Right hindlimb (tissue), 1 donor: ENCODE data around the gene WLS.
A peak's percentile ranks its signal among the peaks of the same experiment; 100 is the strongest.
"Not testable (repeated sequence)": the region's sequence is repeated elsewhere in the genome, so short reads cannot be mapped to it uniquely, and the experiment has no call there.

ENCODE experiments used
- DNase-seq: peaks from one replicate; pipeline ENCODE4 v3.0.0-alpha.2; 2018

Gene WLS

DNA sequence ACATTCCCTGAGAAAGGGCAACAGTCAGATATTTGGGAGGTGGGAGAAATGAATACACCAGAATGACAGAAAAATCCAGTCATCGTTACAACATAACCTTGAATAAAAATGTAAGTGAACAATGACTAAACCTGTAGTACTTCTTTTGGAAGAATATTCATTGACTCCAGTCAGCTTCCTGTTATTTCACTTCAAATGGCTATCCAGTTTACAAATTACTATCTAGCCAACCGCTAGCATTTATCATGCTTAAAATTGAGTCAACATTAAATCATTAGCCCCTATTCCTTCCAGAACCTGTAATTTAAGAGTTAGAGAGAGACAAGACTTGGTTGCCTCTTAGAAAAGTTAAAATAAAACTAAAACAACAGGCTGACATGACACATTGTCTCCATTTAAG is 33.6 kb downstream of the WLS start:
- DNase-seq, result no peak

DNA sequence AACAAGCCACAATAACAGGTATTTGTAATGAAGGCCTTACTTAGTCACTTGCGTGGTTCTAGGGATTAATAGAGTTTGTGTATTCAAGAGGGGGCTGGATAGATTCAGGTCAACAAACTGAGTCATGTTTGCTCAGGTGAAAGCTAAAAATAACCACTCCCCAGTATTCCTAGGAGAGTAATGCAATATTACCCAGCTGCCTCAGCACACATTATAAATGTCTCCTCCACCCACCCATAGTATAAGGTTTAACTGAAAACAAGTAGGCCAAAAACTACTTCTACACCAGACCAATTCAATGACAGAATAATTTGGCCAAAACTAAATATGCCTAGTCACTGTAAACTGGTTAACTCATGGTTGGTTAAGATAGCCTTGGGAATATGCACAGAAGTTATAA is 34.4 kb downstream of the WLS start:
- DNase-seq, result no peak

DNA sequence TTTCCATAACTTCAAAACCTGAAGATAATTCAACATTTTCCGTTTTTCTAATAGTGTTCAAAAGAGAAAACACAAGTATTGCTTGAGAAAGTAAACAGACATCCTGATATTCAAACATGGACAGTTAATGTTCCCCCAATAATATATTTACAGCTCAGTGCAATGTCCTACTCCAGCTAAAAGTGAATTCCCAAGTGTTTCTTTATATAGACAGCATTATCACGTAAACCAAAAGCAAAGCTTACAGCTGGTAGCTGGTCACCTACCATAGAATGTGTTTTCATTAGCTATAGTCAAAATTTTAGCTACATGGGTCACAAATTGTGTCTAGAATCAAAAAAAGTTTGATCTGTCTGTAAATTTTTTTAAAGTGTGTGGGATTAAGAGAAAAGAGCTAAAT is 34.9 kb downstream of the WLS start:
- DNase-seq, result no peak

DNA sequence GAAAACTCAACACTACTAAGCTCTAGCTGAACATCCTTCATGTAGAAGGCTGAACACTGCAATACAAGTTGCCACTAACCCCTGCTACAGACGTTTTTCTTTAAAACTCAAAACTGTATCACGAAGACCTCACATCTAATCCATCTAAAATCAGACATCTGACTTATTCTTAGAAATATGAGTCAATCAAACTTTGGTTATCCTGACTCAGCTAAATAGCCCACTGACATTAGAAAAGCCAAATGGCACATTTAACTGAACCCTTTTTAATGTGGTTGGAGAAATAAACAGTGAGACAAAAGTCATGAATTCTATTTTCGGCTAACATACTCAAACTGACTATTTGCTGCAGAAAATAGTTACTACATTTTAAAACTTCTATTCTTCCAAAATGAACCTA is 35.6 kb downstream of the WLS start:
- no peak for DNase-seq

DNA sequence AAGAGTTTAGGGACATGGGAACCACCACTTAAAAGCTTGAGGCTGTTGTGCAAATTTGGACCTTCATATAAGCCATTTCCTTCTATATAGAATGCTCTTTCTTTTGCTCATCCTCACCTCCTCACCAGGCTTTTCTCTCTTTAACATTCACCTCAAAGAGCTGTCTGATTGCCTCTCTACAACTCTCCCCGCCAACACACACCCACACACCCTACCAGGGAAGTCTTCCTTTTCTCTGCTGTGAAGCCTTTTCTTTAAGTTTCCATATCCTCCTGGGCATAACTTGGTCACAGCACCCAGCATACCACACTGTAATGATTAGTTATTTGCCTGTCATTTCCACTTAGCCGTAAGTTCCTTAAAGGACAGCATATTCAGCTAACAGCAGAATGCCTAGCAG is 40.6 kb downstream of the WLS start:
- no peak for DNase-seq

DNA sequence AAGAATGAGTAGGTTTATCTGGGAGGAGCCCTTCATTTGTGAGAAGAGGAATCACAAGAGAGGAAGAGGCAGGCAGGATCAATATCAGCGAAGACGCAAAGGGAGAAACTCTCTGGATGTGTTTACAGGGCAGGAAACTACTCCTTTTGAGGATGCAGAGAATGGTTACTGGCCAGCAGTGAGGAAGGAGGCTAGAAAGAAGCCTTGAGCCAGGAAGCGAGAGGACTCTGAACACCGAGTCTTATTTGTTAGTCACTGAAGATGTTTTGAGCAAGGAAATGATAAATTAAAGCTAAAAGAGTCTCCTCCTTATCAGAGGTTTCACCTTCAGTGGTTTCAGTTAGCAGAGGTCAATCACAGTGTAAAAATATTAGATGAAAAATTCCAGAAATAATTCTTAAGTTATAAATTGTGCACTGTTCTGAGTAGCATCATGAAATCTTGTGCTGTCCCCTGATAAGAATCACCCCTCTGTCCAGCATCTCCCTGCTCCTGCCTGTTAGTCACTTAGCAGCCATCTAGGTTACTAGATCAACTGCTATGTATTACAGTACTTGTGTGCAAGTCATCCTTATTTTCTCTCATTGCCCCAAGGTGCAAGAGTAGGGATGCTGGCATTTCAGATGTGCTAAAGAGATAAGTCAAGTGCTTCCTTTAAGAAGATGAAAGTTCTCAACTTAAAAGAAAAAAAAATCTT is 43.5 kb downstream of the WLS start:
- no peak for DNase-seq

DNA sequence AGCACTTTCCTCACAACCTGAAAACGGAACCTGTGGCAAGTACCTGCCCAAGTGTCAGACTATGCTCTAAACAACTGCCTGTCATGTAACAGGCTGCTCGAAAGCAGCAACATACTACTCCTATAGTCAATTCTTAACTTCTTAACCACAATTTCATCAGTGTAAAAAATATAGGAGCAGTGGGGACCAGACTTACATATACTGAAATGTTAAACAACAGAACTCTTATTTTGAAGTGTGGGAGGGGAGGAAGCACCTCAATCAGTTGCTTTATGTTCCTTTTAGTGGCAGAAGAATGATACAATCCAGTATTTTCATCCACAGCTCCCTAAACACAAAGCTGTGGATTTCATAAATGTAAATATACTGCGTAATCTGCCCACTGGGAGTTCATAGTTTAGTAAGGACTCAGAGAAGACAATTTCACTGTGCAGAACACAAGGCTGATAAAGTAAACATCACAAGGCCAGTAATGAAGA is 44.2 kb downstream of the WLS start:
- DNase-seq, result no peak

DNA sequence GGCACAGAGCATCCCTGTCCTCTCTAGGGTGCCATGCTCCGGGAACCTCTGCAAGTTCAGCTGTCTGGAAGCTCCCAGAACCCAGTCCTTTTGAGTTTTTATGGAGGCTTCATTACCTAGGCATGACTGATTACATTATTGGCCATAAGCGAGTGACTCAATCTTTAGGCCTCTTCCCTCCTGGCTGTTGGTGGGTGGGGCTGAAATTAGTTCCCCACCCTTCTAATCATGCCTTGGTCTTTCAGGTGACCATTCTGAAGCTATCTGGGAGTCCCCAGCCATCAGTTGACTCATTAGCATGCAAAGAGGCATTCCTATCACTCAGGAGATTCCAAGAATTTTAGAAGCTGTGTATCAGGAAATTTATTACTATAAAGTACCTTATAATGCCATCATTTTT is 46.6 kb downstream of the WLS start:
- DNase-seq, result no peak

DNA sequence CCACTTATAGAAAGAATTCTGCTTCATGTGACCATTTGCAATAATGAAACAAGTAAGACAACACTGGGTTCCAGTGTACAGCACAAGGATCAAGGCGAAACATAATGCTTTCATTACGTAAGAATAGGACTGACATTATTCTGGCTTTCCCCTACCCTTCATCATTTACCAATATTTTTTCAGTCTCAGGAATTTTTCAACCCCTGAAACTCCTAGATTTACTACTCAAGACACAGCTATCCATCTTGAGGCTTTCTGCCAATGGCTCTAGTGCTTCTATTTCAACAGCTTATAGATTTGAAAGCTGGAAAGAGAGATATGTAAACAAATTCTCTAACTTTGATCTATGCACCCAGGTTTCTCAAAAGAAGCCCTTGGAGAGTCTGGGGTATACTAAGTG is 48.4 kb downstream of the WLS start:
- no peak for DNase-seq

DNA sequence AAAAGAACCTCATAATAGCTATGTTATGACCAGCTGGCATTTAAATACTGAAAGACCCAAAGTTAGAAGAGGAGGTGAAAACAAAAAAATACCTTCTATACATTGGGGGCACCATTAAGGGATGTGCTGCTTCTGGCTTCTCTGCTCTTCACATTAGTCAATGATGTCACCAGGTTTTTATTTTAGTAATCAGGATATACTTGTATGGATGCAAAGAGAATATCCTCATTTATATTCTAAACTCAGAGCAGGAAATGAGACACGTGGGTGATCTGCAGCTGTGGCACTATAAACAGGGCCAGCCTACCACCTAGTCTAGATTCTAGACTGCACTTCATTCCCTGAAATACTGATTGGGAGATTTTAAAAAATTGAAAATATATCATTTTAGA is 51.2 kb downstream of the WLS start:
- DNase-seq, result no peak

DNA sequence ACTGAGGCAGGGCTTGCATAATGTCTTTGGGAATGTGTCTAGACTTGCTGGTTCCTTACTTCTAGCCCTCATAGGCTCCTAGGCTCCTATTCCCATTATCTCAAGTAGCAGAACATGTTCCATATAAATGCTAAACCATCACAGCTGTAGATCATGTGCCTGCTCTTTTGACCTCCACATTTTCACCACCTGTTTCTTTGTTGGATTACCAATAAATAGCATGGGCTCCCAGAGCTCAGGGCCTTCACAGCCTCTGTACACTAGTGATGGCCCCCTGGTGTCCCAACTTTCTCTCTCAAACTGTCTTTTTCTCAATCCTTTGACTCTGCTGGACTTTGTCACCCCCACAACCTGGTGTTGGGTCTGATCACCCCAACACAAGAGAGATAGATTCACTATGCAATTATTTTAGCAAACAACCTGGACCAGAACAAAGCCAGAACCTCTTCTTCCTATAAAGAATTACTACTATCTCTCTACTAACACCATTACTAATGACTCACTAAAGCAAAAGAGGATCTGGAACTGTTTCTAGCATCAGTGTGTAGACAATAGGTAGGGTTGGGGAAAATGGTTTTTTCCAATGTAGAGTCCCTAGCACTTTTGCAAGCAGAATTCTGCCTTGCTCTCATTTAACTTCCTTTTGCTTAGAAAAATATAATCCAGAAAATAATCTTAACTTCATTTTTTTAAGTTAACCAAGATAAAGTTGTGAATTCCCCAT is 51.7 kb downstream of the WLS start:
- DNase-seq, result no peak

DNA sequence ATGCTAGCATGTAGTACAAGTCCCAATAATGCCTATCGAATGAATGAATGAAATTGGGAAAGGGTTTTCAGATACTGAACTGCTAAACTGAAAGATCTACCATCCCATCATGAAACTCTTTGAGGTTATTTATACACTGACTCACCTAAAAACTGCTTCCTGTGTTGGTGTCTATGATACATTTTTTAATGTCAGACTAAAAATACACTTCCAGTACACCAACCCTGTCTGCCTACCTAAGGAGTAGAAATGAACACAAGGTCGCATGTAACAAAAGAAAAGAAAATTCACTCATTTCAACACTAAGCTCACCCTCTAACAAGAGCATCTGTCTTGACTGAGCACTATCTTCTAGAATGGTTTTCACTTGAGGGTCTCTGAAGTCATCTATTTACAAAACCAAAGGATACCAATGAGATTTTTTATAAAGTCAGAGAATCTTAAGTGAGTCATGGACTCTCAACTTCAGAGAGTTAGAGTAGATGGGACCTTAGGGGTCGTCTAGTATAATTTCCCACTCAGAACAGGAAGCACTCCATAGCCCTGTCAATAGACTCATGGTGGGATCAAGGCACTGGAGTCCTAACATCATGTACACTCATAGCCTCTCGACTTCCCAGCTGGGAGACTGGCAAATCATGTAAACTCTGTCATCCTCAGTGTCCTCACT is 53.4 kb downstream of the WLS start:
- DNase-seq, result no peak

DNA sequence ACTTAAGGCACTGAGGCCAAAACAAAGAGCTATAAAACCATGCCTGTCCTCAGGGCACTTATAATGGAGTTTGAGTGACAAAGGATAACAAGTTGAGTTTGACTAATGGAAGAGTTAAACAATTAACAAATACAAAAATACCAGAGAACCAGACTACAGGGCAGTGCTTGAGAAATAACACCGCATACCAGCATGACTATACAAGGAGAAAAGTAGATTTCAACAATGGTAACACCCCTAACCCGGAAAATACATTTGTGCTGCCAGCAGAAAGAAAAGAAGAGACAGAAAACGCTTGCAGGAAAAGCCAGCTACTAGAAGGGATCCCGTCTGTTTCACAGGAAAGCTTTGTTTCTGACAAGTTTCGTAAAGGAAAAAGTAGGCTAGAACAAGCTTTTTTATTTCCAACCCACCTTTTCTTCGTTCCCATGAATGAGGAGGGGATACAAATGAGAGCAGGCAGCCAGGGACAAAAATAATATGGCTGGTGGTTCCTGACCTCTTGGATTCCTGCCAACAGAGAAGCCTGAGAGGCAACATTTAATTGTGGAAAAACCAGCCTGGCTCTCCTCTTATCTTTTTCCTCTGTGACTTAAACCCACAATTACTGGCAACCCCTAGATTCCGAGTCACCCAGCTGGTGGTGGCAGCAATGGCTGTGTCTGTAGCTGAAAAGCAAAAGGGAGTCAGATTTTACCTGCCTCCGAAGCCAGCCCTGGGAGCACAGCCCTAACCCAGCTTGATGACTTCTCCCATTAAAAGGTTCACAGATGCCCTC is 56.5 kb downstream of the WLS start:
- peak; percentile 30 for DNase-seq

DNA sequence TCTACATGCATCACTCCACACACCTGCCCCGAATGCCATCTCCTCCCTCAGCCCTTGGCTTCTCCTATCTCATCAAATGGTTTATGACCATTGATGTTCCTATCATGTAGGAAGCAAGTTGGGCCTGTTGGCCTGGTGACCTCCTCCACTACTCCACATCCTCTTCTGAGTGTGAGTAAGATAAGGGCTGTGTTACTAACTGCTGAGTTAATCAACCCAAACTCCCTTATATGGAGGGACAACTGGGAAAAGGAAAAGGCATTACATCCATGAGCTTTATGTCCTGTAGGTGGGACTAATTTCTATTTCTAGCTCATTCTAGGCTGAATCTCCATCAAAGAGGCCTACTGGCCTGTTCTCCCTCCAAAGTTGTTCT is 57.6 kb downstream of the WLS start:
- no peak for DNase-seq

DNA sequence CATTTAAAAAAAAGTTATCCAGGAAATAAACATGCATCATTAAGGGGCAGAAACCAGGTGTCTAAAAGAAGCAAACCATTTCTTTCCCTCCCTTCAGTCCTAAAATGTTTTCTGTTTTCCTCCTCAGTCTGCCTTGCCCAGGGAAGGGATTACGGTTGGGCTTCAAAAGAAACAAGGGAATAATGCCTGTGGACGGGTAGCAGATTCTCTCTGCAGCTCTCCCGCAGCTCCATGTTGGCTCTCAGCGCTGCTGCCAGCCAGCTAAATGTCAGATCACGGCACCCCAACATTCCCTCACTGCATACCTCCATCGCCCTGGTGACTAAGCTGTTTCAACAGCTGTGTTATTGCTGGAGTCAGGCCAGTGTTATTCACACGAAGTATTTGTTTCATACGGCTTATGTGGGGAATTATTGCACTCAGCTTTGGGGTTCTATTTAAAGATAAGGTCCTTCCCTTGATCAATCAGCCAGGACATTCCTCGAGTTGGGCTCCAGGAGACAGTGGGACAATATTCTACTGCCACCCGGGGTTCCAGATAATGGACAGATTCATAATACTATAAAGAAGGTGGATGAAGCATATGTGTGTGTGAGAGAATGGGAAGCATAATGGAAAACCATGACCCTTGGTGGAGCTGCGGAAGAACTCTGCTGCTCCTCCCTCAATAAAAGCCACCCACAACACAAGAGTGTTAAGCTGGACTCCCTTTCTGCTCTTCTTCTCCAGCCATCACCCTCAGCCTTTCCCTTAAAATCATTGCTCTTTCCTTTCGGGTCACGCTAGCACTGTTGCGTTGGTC is 58.2 kb downstream of the WLS start:
- DNase-seq, result peak; percentile 81

DNA sequence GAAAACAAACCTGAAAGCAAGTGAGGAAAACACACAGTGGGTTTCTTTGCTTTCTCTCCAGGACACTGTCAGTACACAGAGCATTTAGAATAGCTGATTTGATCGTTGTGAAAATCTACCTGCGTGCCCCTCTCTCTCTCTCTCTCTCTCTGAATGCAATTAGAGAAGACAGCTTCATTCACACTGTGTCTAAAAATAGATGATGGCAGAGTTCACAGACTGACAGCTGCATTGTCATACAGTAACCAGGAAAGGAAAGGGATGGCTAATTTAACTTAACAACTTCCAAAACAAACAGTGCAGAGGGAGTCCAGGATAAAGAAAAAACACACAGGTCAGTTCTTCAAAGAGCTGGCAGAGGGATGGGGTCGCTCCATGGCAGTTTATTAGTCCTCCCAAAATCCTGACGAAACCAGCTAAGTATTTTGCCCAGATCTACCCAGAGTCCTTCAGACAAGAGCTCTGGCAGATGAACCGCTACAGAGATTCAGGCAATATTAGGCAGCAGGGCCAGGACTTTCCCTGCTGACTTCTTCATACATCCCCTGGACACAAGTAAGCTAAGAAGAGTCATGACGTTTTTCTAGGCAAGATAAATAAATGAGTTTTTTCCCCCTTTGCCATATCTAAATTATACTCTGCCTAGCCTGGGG is 58.9 kb downstream of the WLS start:
- peak; percentile 26 for DNase-seq

DNA sequence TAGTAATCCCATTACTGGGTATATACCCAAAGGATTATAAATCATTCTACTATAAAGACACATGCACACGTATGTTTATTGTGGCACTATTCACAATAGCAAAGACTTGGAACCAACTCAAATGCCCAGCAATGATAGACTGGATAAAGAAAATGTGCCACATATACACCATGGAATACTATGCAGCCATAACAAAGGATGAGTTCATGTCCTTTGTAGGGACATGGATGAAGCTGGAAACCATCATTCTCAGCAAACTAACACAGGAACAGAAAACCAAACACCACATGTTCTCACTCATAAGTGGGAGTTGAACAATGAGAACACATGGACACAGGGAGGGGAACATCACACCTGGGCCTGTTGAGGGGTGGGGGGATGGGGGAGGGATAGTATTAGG is 60.5 kb downstream of the WLS start:
- not testable (repeated sequence) for DNase-seq

DNA sequence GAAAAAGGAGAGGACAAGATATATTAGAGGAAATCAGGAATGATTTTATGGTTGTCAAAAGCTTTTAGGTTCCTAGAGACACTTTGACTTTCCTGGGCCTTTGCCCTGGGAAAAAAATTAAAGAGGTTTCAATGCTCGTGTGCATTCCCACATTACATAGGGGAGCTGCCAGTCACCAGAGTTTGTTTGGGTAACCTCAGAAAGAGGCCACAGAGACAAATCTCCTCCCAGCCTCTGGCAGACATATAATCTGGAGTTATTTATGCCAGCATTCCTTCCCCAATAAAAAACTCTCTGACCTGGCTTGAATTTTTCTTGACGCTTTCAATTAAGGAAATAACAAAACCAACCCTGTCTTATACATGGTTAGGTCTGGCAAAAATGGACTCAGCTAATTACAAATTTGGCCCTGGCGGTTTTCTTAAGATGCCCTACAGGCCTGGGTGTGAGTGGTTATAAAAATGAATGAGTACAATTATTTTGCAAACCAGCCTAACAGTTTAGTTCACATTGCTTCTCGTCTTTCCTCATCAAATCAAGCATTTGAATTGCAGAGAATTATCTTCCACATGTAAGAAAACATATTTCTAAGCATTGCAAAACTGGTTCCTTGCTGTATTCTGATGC is 63.7 kb downstream of the WLS start:
- DNase-seq, result no peak

DNA sequence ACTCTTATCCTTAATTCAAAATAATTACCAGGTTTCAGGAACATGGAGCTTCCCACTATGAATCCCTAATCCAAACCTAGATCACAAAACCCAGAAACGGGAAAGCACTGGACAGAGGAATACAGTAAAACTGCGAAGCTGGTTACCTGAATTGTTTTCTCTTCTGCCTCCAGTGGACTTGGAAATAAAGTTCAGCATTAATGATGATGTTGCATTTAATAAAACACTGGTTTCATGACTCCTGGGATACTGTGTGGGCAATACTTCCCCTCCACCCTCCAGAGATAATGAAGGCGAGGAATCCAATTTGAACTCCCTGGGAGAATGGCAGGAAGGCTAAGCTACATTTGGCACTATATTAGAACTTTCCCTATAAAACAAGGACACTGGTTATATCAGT is 65.1 kb downstream of the WLS start:
- DNase-seq, result no peak

DNA sequence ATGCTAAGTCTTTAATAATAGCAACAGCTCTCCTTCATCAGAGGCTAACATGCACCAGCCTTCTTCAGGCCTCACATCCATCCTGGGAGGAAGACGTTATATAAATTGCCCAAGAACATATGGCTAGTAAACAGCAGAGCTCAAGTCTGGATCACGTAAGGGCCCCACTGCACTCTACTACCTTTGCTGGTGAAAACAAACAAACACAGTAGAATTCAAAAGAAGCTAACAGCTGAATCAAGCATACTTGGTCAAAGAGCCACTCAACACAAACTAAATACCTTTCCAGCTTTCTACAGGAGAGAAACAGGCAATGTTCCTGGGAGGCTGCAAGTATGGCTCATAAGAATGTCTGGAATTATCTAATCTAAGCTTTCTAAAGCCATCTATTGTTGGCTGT is 66.0 kb downstream of the WLS start:
- no peak for DNase-seq

DNA sequence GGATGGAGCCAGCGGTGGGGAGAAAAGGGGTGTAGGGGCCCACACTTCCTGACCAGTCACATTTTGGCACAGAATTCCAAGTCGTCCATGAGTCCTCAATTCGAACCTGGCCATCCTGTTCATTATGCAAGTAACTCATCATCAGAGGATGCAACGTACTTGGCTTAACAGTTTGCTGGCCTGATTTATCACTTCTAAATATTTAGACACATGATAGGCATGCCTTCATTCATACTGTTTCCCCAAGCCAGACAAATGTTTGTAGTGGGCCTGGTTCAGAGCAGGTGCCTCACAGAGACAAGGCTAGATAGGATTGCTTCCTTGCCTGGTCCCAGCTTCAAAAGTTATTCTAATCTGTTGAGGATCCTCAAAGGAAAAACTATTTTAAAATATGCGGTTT is 66.7 kb downstream of the WLS start:
- no peak for DNase-seq

DNA sequence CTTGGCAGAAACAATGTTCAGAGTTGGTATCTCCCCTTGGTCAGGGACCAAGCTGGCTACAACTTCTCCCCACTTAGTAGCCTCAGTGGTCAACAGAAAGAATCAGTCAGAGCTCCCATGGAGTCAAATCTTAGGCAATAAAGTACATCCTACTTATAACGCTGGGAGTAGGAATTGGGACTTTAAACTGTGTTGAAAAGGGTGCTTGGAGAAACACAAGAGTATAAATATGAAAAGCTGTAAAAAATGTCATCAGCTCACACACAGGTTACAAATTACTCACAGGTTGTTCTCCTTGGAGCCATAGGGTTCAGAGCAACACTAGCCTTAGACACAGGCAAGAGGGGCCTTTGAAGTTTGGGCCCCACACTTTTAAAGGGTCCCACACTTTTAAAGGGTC is 67.4 kb downstream of the WLS start:
- no peak for DNase-seq
